ENCODE measurements around the gene ZNF778. TPM values are rescaled to one million over a fixed set of nuclear protein-coding genes. Genes with fewer than 3 reads are reported as not detected.
"Not testable (repeated sequence)": the region's sequence is repeated elsewhere in the genome, so short reads cannot be mapped to it uniquely, and the experiment has no call there.

Gene ZNF778
- total RNA-seq, 1 donor from 2014 or later: 15.5 TPM

GRCh38 chr16:89233678-89234490 is 16.4 kb downstream of the ZNF778 start:
- H3K4me1 Mint-ChIP-seq: no peaks in the 10 kb centered on the region
- no peak overlapping the region for H3K4me3 Mint-ChIP-seq
- no peaks in the 10 kb centered on the region for H3K27me3 Mint-ChIP-seq (ENCODE audit: low read depth)
- peaks cover 32% of the 10 kb centered on the region for H3K36me3 Mint-ChIP-seq (ENCODE audit: low read depth)
- TF ChIP-seq, protein P1, sequence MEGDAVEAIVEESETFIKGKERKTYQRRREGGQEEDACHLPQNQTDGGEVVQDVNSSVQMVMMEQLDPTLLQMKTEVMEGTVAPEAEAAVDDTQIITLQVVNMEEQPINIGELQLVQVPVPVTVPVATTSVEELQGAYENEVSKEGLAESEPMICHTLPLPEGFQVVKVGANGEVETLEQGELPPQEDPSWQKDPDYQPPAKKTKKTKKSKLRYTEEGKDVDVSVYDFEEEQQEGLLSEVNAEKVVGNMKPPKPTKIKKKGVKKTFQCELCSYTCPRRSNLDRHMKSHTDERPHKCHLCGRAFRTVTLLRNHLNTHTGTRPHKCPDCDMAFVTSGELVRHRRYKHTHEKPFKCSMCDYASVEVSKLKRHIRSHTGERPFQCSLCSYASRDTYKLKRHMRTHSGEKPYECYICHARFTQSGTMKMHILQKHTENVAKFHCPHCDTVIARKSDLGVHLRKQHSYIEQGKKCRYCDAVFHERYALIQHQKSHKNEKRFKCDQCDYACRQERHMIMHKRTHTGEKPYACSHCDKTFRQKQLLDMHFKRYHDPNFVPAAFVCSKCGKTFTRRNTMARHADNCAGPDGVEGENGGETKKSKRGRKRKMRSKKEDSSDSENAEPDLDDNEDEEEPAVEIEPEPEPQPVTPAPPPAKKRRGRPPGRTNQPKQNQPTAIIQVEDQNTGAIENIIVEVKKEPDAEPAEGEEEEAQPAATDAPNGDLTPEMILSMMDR (conservative IDR thresholded peaks at IDR 0.05): no peak
- no peak overlapping the region for H3K27ac Mint-ChIP-seq (ENCODE audit: unreplicated experiment)
- peaks cover under 1% of the 10 kb centered on the region for H3K9me3 Mint-ChIP-seq
- DNase-seq (ENCODE audit: low read depth, low spot score): no peak

DNA sequence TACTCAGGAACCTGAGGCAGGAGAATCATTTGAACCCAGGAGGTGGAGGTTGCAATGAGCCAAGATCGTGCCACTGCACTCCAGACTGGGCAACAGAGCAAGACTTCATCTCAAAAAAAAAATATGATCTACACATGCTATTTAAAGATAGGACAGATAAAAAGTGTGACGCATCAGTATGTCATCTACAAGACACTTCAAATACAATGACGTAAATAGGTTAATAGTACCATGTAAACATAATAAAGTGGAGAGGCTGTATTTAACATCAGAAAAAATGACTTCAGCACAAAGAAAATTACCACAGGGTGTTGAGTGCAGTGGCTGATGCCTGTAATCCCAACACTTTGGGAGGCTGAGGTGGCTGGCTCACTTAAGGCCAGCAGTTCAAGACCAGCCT is 20.2 kb downstream of the ZNF778 start:
- H3K4me3 Mint-ChIP-seq: peak overlapping the region; percentile 29
- peaks cover 17% of the 10 kb centered on the region for H3K36me3 Mint-ChIP-seq (ENCODE audit: low read depth)
- H3K9me3 Mint-ChIP-seq: no peaks in the 10 kb centered on the region
- H3K4me1 Mint-ChIP-seq: peaks cover 12% of the 10 kb centered on the region
- no peaks in the 10 kb centered on the region for H3K27me3 Mint-ChIP-seq (ENCODE audit: low read depth)
- no peak overlapping the region for H3K27ac Mint-ChIP-seq (ENCODE audit: unreplicated experiment)
- TF ChIP-seq, protein P1 (conservative IDR thresholded peaks at IDR 0.05): no peak
- no peak for DNase-seq (ENCODE audit: low read depth, low spot score)

- Mint-ChIP-seq H3K36me3 (ENCODE audit: low read depth) (peaks cover 3% of the 10 kb centered on the region), H3K4me1 (peaks cover 15% of the 10 kb centered on the region), H3K9me3 (no peaks in the 10 kb centered on the region), H3K4me3 (peak overlapping the region; percentile 98), H3K27ac (ENCODE audit: unreplicated experiment) (peak overlapping the region; percentile 100), H3K27me3 (ENCODE audit: low read depth) (no peaks in the 10 kb centered on the region)
- TF ChIP-seq, protein P1 (conservative IDR thresholded peaks at IDR 0.05): no peak
- peak; percentile 57 for DNase-seq (ENCODE audit: low read depth, low spot score)
Observed at GRCh38 chr16:89241187-89242007, 23.9 kb downstream of the ZNF778 start.

DNA sequence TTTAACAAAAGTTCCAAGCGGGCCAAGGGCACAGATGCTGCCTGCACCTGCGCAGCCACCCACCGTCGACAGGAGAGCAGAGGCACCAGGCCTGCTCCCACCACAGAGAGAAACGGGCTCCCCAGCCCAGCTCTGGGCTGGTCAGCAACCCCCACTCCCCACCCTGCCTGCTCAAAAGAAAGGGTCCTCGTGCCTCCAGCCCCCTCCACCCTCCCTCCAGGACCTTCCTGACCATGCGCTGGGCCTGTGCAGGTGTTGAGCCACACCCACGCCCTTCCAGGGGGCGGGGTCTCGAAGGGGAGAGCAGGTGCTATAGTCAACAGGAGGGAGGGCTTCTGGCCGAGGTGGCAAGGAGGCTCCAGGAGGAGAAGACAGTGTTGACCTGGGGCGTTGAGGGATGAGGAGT is 25.3 kb downstream of the ZNF778 start:
- TF ChIP-seq, protein P1 (conservative IDR thresholded peaks at IDR 0.05): no peak
- Mint-ChIP-seq H3K27me3 (ENCODE audit: low read depth) (no peaks in the 10 kb centered on the region), H3K4me1 (peaks cover 19% of the 10 kb centered on the region), H3K9me3 (no peaks in the 10 kb centered on the region), H3K4me3 (peak overlapping the region; percentile 80), H3K36me3 (ENCODE audit: low read depth) (peaks cover 3% of the 10 kb centered on the region), H3K27ac (ENCODE audit: unreplicated experiment) (no peak overlapping the region)
- no peak for DNase-seq (ENCODE audit: low read depth, low spot score)

DNA sequence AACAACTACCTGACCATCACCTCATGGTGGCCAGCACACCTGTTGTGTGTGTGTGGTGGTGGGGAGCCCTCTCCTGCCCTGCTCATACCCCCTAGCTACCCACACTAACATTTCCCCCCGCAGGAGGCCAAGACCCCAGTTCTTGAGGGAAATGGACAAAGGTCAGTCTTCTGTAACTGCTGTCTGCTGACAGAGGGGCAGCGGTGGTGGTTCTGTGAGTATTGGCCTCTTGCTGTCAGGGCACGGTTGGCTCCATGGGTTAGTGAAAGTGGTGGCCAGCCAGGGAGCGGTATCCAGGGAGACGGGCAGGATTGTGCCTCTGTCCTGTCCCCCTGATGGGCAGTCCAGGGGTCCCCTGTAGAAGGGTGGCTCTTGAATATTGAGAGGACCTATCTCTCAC is 26.2 kb downstream of the ZNF778 start:
- no peak for DNase-seq (ENCODE audit: low read depth, low spot score)
- H3K36me3 Mint-ChIP-seq (ENCODE audit: low read depth): peaks cover 3% of the 10 kb centered on the region
- H3K4me3 Mint-ChIP-seq: peak overlapping the region; percentile 80
- no peak overlapping the region for H3K27ac Mint-ChIP-seq (ENCODE audit: unreplicated experiment)
- no peaks in the 10 kb centered on the region for H3K27me3 Mint-ChIP-seq (ENCODE audit: low read depth)
- H3K9me3 Mint-ChIP-seq: no peaks in the 10 kb centered on the region
- peaks cover 19% of the 10 kb centered on the region for H3K4me1 Mint-ChIP-seq
- TF ChIP-seq, protein P1 (conservative IDR thresholded peaks at IDR 0.05): no peak

DNA sequence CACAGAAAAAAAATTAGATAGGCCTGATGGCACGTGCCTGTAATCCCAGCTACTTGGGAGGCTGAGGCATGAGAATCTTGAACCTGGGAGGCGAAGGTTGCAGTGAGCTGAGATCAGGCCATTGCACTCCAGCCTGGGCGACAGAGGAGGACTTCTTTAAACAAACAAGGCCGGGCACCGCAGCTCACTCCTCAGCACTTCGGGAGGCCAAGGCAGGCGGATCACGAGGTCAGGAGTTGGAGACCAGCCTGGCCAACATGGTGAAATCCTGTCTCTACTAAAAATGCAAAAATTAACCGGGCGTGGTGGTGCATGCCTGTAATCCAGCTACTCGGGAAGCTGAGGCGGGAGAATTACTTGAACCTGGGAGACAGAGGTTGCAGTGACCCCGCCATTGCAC is 26.8 kb downstream of the ZNF778 start:
- H3K36me3 Mint-ChIP-seq (ENCODE audit: low read depth); H3K27ac Mint-ChIP-seq (ENCODE audit: unreplicated experiment); H3K27me3 Mint-ChIP-seq (ENCODE audit: low read depth); DNase-seq (ENCODE audit: low read depth, low spot score); H3K9me3 Mint-ChIP-seq: not testable (repeated sequence)
- Mint-ChIP-seq H3K4me3 (peak overlapping the region; percentile 80), H3K4me1 (peaks cover 19% of the 10 kb centered on the region)

Measured in neural crest cell (in vitro differentiated cells).